H9 (cell line): ENCODE measurements around the gene MCM10. TPM values are rescaled to one million over a fixed set of nuclear protein-coding genes. Genes with fewer than 3 reads are reported as not detected.

Source experiments
- DNase-seq: peaks from one replicate; pipeline ENCODE4 v3.0.0-alpha.2; 2017
- H2AFZ ChIP-seq: one replicate; pipeline ENCODE4 v1.6.1; 2013; ENCODE audit warnings: mild to moderate bottlenecking, low read length, control low read depth, moderate library complexity
- H2AK5ac ChIP-seq: 2 replicates; pipeline ENCODE4 v1.6.1; 2013; ENCODE audit warnings: low read length, control low read depth, mixed read lengths; ENCODE audit not compliant: insufficient read length
- H2BK120ac ChIP-seq: one replicate; pipeline ENCODE4 v1.6.1; 2013; ENCODE audit warnings: low read depth, mild to moderate bottlenecking, low read length, control low read depth, inconsistent platforms; ENCODE audit not compliant: poor library complexity, severe bottlenecking
- H2BK12ac ChIP-seq: 2 replicates; pipeline ENCODE4 v1.6.1; 2013; ENCODE audit warnings: low read length, control low read depth, mixed read lengths, low read depth; ENCODE audit not compliant: insufficient read length
- H2BK15ac ChIP-seq: 2 replicates; pipeline ENCODE4 v1.6.1; 2013; ENCODE audit warnings: low read depth, low read length, control low read depth
- H2BK20ac ChIP-seq: one replicate; pipeline ENCODE4 v1.6.1; 2013; ENCODE audit warnings: low read depth, mild to moderate bottlenecking, low read length, control low read depth, inconsistent platforms; ENCODE audit not compliant: poor library complexity, severe bottlenecking
- H2BK5ac ChIP-seq: 2 replicates; pipeline ENCODE4 v1.6.1; 2013; ENCODE audit warnings: low read length, control low read depth, mixed read lengths; ENCODE audit not compliant: insufficient read length
- H3K14ac ChIP-seq: 2 replicates; pipeline ENCODE4 v1.6.1; 2013; ENCODE audit warnings: low read length, control low read depth; ENCODE audit not compliant: insufficient read depth
- H3K18ac ChIP-seq: 2 replicates; pipeline ENCODE4 v1.6.1; 2013; ENCODE audit warnings: low read depth, mild to moderate bottlenecking, mixed read lengths, low read length, control low read depth; ENCODE audit not compliant: insufficient read length
- H3K23ac ChIP-seq: 2 replicates; pipeline ENCODE4 v1.6.1; 2013; ENCODE audit warnings: low read length, control low read depth, mixed read lengths, low read depth; ENCODE audit not compliant: insufficient read length
- H3K23me2 ChIP-seq: 2 replicates; pipeline ENCODE4 v1.6.1; 2013; ENCODE audit warnings: low read depth, mild to moderate bottlenecking, mixed read lengths, low read length, control low read depth; ENCODE audit not compliant: insufficient read length, poor library complexity, severe bottlenecking
- H3K27ac ChIP-seq: 2 replicates; pipeline ENCODE4 v1.5.1; 2013; ENCODE audit warnings: low read length, control low read depth, mixed read lengths, low read depth; ENCODE audit not compliant: insufficient read length
- H3K27me3 ChIP-seq: 2 replicates; pipeline ENCODE4 v1.6.1; 2013; ENCODE audit warnings: low read length, control low read depth, inconsistent platforms; ENCODE audit not compliant: insufficient read depth
- H3K4ac ChIP-seq: 2 replicates; pipeline ENCODE4 v1.6.1; 2013; ENCODE audit warnings: low read depth, mild to moderate bottlenecking, control low read depth, inconsistent platforms, low read length, moderate library complexity
- H3K4me1 ChIP-seq: 2 replicates; pipeline ENCODE4 v1.6.1; 2013; ENCODE audit warnings: low read length, control low read depth, inconsistent platforms; ENCODE audit not compliant: insufficient read depth
- H3K4me2 ChIP-seq: 2 replicates; pipeline ENCODE4 v1.6.1; 2013; ENCODE audit warnings: low read length, control low read depth, mixed read lengths; ENCODE audit not compliant: insufficient read length, insufficient read depth
- H3K56ac ChIP-seq: 2 replicates; pipeline ENCODE4 v1.6.1; 2013; ENCODE audit warnings: low read depth, mild to moderate bottlenecking, mixed read lengths, low read length, control low read depth; ENCODE audit not compliant: insufficient read length
- H3K79me1 ChIP-seq: 2 replicates; pipeline ENCODE4 v1.6.1; 2013; ENCODE audit warnings: low read depth, mild to moderate bottlenecking, moderate library complexity, low read length, control low read depth, inconsistent platforms; ENCODE audit not compliant: insufficient read depth, poor library complexity, severe bottlenecking
- H3K79me2 ChIP-seq: 2 replicates; pipeline ENCODE4 v1.6.1; 2013; ENCODE audit warnings: low read length, control low read depth, inconsistent platforms; ENCODE audit not compliant: insufficient read depth
- H3K9ac ChIP-seq: 2 replicates; pipeline ENCODE4 v1.6.1; 2013; ENCODE audit warnings: low read length, control low read depth, mixed read lengths; ENCODE audit not compliant: insufficient read length; ENCODE audit errors: extremely low read depth
- H3K9me3 ChIP-seq: one replicate; pipeline ENCODE4 v1.6.1; 2013; ENCODE audit warnings: low read depth, low read length, inconsistent platforms; ENCODE audit not compliant: control insufficient read depth
- H3T11ph ChIP-seq: one replicate; pipeline ENCODE4 v1.6.1; 2013; ENCODE audit warnings: mild to moderate bottlenecking, low read length, control low read depth, inconsistent platforms
- H4K20me1 ChIP-seq: one replicate; pipeline ENCODE4 v1.6.1; 2013; ENCODE audit not compliant: control insufficient read depth, insufficient read length, insufficient read depth
- H4K5ac ChIP-seq: 2 replicates; pipeline ENCODE4 v1.6.1; 2013; ENCODE audit warnings: low read depth, mild to moderate bottlenecking, mixed read lengths, low read length, control low read depth; ENCODE audit not compliant: insufficient read length
- H4K8ac ChIP-seq: replicated peaks from 2 replicates; pipeline ENCODE4 v1.6.1; 2013; ENCODE audit warnings: low read length, control low read depth, mixed read lengths, low read depth; ENCODE audit not compliant: insufficient read length
- H4K91ac ChIP-seq: 2 replicates; pipeline ENCODE4 v1.6.1; 2013; ENCODE audit warnings: low read depth, mild to moderate bottlenecking, moderate library complexity, mixed read lengths, low read length, control low read depth; ENCODE audit not compliant: insufficient read length
- H3K27ac Mint-ChIP-seq, 3 experiments: 2 replicates in 2 of 3; 3 replicates in 1 of 3; pipeline ENCODE4 v1.8.0; 2020 to 2021; ENCODE audit warnings: mixed read lengths in 3 of 3, mild to moderate bottlenecking in 1 of 3, moderate library complexity in 1 of 3
- H3K27me3 Mint-ChIP-seq: 2 replicates; pipeline ENCODE4 v1.8.0; 2021; ENCODE audit warnings: low read depth, mild to moderate bottlenecking, moderate library complexity, mixed read lengths
- H3K36me3 Mint-ChIP-seq, 3 experiments: 2 replicates in 2 of 3; 3 replicates in 1 of 3; pipeline ENCODE4 v1.8.0; 2020 to 2021; ENCODE audit warnings: low read depth in 3 of 3, mixed read lengths in 3 of 3; ENCODE audit not compliant: insufficient read depth in 1 of 3
- H3K4me1 Mint-ChIP-seq, 2 experiments: 2 replicates each; pipeline ENCODE4 v1.8.0; 2020; ENCODE audit warnings: mixed read lengths in 2 of 2
- H3K4me3 Mint-ChIP-seq, 2 experiments: 2 replicates in 1 of 2; 3 replicates in 1 of 2; pipeline ENCODE4 v1.8.0; 2020 to 2021; ENCODE audit warnings: mild to moderate bottlenecking in 2 of 2, mixed read lengths in 2 of 2, moderate library complexity in 1 of 2
- H3K9me3 Mint-ChIP-seq, 2 experiments: 2 replicates in 1 of 2; 3 replicates in 1 of 2; pipeline ENCODE4 v1.8.0; 2020; ENCODE audit warnings: mild to moderate bottlenecking in 2 of 2, mixed read lengths in 2 of 2, moderate library complexity in 1 of 2
- WGBS: extraction: QIAGEN DNeasy Blood & Tissue Kit; methylation state at CpG from one replicate; pipeline ENCODE4 v1.1.7; 2013; ENCODE audit warnings: missing lambda C conversion rate, low lambda C conversion rate, mixed read lengths; ENCODE audit not compliant: insufficient read length; ENCODE audit errors: extremely low coverage; 5-methylcytosine and 5-hydroxymethylcytosine counted together
- total RNA-seq: library from RNA; stranded (reverse); gene quantifications from 2 replicates; pipeline ENCODE4 v1.2.1, GENCODE V29; 2021
- TF ChIP-seq, protein P1 (sequence below): fragments of 200-600 bp; sonication (generic); conservative IDR thresholded peaks from 3 replicates; pipeline ENCODE4 v1.8.0; 2021; ENCODE audit warnings: antibody characterized with exemption, mild to moderate bottlenecking

MCM10 gene
- total RNA-seq, 1 experiment from 2014 or later: 67.4 TPM

DNA sequence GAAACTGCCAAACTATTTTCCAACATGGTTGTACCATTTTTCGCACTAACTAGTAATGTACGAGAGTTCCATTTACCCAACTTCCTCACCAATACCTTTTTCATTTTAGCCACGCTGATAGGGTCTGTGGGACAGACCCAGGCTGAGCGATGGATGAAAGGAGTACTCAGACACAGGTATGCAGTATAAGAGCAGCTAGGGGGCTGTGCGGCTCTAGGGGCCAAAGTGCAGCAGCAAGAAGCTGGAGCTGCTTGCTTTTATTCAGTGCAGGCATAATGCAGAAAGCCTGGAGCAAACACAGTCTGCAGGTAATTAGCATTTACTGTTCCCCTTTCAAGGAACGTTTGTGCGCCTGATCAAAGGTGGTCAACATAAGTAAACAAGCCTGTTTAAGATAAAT, 51.8 kb downstream of the MCM10 start:
- no peak overlapping the region for H2BK5ac ChIP-seq

More for the DNA sequence above, 51.8 kb downstream of the MCM10 start:
- Histone ChIP-seq H2AK5ac (no peak overlapping the region), H3K23ac (no peak overlapping the region), H3K9me3 (no peaks in the 10 kb centered on the region), H3K56ac (no peak overlapping the region), H4K20me1 (no peaks in the 10 kb centered on the region), H2BK12ac (no peak overlapping the region), H4K5ac (no peak overlapping the region), H4K91ac (no peak overlapping the region), H3K18ac (no peak overlapping the region), H2AFZ (no peak overlapping the region), H3K14ac (no peak overlapping the region), H3K4ac (no peak overlapping the region), H3K79me1 (no peaks in the 10 kb centered on the region), H3K27me3 (no peaks in the 10 kb centered on the region), H2BK15ac (no peak overlapping the region), H3K27ac (no peak overlapping the region), H4K8ac (no peak overlapping the region), H3K4me1 (no peaks in the 10 kb centered on the region), H2BK120ac (no peak overlapping the region), H3K9ac (no peak overlapping the region), H3K4me2 (no peak overlapping the region), H3K79me2 (no peaks in the 10 kb centered on the region), H3K23me2 (no peaks in the 10 kb centered on the region), H2BK20ac (no peak overlapping the region), H3T11ph (no peak overlapping the region)
- Mint-ChIP-seq H3K9me3 (peaks cover 0 to 10% of the 10 kb centered on the region in 2 experiments; a peak in 2 of 5 replicates), H3K4me3 (no peak overlapping the region), H3K27me3 (no peaks in the 10 kb centered on the region), H3K27ac (no peak overlapping the region; a peak in 1 of 7 replicates), H3K4me1 (peaks cover 6 to 8% of the 10 kb centered on the region in 2 experiments), H3K36me3 (peaks cover 47 to 57% (median 51%) of the 10 kb centered on the region in 3 experiments)
- TF ChIP-seq, protein P1, sequence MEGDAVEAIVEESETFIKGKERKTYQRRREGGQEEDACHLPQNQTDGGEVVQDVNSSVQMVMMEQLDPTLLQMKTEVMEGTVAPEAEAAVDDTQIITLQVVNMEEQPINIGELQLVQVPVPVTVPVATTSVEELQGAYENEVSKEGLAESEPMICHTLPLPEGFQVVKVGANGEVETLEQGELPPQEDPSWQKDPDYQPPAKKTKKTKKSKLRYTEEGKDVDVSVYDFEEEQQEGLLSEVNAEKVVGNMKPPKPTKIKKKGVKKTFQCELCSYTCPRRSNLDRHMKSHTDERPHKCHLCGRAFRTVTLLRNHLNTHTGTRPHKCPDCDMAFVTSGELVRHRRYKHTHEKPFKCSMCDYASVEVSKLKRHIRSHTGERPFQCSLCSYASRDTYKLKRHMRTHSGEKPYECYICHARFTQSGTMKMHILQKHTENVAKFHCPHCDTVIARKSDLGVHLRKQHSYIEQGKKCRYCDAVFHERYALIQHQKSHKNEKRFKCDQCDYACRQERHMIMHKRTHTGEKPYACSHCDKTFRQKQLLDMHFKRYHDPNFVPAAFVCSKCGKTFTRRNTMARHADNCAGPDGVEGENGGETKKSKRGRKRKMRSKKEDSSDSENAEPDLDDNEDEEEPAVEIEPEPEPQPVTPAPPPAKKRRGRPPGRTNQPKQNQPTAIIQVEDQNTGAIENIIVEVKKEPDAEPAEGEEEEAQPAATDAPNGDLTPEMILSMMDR: no peak
- no peak for DNase-seq
- WGBS: no CpG with 5 or more reads among the region's 7 CpGs
